Effector memory CD4-positive, alpha-beta T cell (primary cell): ENCODE results near the gene PCDHB8.
"Not testable (repeated sequence)": the region's sequence is repeated elsewhere in the genome, so short reads cannot be mapped to it uniquely, and the experiment has no call there.

Experiments used
- DNase-seq, 3 donors: peaks; one replicate each; pipeline ENCODE4 v3.0.0-alpha.2; 2020
- H3K27ac ChIP-seq: 2 replicates; pipeline ENCODE4 v1.7.0; 2013; ENCODE audit warnings: mild to moderate bottlenecking, low read length, moderate library complexity; ENCODE audit not compliant: insufficient read depth, poor library complexity, severe bottlenecking
- H3K27me3 ChIP-seq: replicated peaks from 2 replicates; pipeline ENCODE4 v1.7.0; 2013; ENCODE audit warnings: mild to moderate bottlenecking, low read length; ENCODE audit not compliant: insufficient read depth, control insufficient read depth, poor library complexity, severe bottlenecking
- H3K36me3 ChIP-seq: 2 replicates; pipeline ENCODE4 v1.7.0; 2013; ENCODE audit warnings: mild to moderate bottlenecking, low read length, moderate library complexity; ENCODE audit not compliant: control insufficient read depth, insufficient read depth
- H3K4me1 ChIP-seq: 2 replicates; pipeline ENCODE4 v1.7.0; 2013; ENCODE audit warnings: low read length, mild to moderate bottlenecking; ENCODE audit not compliant: control insufficient read depth, insufficient read depth, poor library complexity, severe bottlenecking
- H3K4me3 ChIP-seq: 2 replicates; pipeline ENCODE4 v1.7.0; 2013; ENCODE audit warnings: low read length, low read depth, mild to moderate bottlenecking; ENCODE audit not compliant: insufficient read depth, poor library complexity, severe bottlenecking
- H3K9me3 ChIP-seq: 2 replicates; pipeline ENCODE4 v1.7.0; 2013; ENCODE audit warnings: mild to moderate bottlenecking, low read length, moderate library complexity; ENCODE audit not compliant: control insufficient read depth
- total RNA-seq, 3 donors: gene quantifications; one replicate each; lab custom pipeline; 2026; lab: John Stamatoyannopoulos, UW

Gene PCDHB8
- 0 reads per million in 3 donors for total RNA-seq

- H3K9me3 ChIP-seq, H3K4me3 ChIP-seq, H3K36me3 ChIP-seq, DNase-seq, H3K4me1 ChIP-seq, H3K27ac ChIP-seq: not testable (repeated sequence)
- peaks cover 14% of the 10 kb centered on the region for H3K27me3 ChIP-seq
These were observed at the start of gene PCDHB8 for GRCh38 chr5:141177577-141178191. Gene PCDHB8 (plus strand): TSS chr5:141177790. CDS start chr5:141178035, 245 bp downstream.

DNA sequence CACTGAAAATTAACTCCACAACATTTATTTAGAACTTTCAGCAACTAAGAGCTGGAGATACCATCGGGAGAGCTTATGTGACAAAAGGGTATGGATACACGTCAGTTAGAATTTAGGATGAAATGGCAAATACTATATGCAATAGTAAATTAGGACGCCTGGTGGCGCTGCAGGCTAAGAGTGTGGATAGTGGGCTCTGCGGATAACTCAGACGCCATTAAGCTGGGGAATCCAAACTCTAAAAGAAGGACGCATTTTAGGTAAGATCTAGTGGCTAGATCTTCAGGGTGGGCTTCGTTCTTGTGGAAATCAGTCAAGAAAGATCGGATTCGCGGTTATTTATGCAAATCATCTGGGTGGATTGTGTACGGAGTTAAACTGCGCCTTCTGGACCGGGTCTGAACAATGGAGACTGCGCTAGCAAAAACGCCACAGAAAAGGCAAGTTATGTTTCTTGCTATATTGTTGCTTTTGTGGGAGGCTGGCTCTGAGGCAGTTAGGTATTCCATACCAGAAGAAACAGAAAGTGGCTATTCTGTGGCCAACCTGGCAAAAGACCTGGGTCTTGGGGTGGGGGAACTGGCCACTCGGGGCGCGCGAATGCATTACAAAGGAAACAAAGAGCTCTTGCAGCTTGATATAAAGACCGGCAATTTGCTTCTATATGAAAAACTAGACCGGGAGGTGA, 42.4 kb upstream of the PCDHB8 start, which contains the start of gene PCDHB5:
Gene PCDHB5, plus strand, starts transcription at position 177 of the 688 bp plus-strand sequence. Its CDS starts 229 bp downstream, at position 406.
- Histone ChIP-seq H3K4me3 (no peak within 1 kb of the TSS), H3K9me3 (no peaks in the 10 kb centered on the region)

DNA sequence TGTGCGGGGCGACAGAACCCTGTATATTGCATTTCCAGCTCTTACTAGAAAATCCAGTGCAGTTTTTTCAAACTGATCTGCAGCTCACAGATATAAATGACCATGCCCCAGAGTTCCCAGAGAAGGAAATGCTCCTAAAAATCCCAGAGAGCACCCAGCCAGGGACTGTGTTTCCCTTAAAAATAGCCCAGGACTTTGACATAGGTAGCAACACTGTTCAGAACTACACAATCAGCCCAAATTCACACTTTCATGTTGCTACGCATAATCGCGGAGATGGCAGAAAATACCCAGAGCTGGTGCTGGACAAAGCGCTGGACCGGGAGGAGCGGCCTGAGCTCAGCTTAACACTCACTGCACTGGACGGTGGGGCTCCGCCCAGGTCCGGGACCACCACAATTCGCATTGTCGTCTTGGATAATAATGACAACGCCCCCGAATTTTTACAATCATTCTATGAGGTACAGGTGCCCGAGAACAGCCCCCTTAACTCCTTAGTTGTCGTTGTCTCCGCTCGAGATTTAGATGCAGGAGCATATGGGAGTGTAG, 41.8 kb upstream of the PCDHB8 start:
- Histone ChIP-seq H3K36me3 (no peaks in the 10 kb centered on the region), H3K4me3 (no peak overlapping the region), H3K4me1 (no peaks in the 10 kb centered on the region)

More for the DNA sequence above, 42.4 kb upstream of the PCDHB8 start, which contains the start of gene PCDHB5:
- Histone ChIP-seq H3K27ac (no peak within 1 kb of the TSS), H3K27me3 (no peaks in the 10 kb centered on the region), H3K4me1 (no peaks in the 10 kb centered on the region), H3K36me3 (no peaks in the 10 kb centered on the region)
- no peak for DNase-seq

GRCh38 chr5:141137346-141137745, 40.2 kb upstream of the PCDHB8 start:
- H3K27ac ChIP-seq, H3K27me3 ChIP-seq, H3K4me3 ChIP-seq, H3K4me1 ChIP-seq, H3K9me3 ChIP-seq, DNase-seq, H3K36me3 ChIP-seq: not testable (repeated sequence)

More for the DNA sequence above, 41.8 kb upstream of the PCDHB8 start:
- no peaks in the 10 kb centered on the region for H3K9me3 ChIP-seq
- H3K27ac ChIP-seq: no peak overlapping the region
- no peaks in the 10 kb centered on the region for H3K27me3 ChIP-seq
- DNase-seq: no peak

DNA sequence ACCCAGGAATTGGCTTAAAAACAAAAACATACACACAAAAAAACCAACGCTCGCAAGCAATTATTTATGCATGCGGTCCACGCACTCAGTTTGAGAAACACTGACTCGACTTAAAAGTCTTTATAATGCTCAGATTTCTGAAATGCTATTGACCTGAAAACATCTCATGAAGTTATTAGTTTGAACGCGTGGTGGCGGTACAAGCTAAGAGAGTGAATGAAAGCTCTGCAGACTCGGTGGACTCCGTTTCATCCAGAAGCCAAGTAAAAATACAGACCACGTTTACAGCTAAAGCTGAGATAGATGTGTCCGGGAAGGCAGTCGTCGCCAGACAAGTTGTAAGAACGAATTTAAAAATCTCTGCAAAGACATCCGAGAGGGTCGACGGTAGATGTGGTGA, 27.8 kb upstream of the PCDHB8 start, which contains the start of gene PCDHB6:
Gene PCDHB6, plus strand, starts transcription at position 246 of the 400 bp plus-strand sequence. CDS start 201 bp downstream, outside the sequence.
- Histone ChIP-seq H3K4me1 (no peaks in the 10 kb centered on the region), H3K27ac (no peak within 1 kb of the TSS), H3K9me3 (no peaks in the 10 kb centered on the region), H3K27me3 (peaks cover 8% of the 10 kb centered on the region), H3K4me3 (no peak within 1 kb of the TSS), H3K36me3 (no peaks in the 10 kb centered on the region)
- DNase-seq: no peak

- no peak for DNase-seq
- H3K9me3 ChIP-seq: no peaks in the 10 kb centered on the region
- peaks cover 8% of the 10 kb centered on the region for H3K27me3 ChIP-seq
- H3K4me3 ChIP-seq: no peak overlapping the region
- no peak overlapping the region for H3K27ac ChIP-seq
- H3K36me3 ChIP-seq: no peaks in the 10 kb centered on the region
- H3K4me1 ChIP-seq: no peaks in the 10 kb centered on the region
These were observed 27.2 kb upstream of the PCDHB8 start for GRCh38 chr5:141150224-141150992.

DNA sequence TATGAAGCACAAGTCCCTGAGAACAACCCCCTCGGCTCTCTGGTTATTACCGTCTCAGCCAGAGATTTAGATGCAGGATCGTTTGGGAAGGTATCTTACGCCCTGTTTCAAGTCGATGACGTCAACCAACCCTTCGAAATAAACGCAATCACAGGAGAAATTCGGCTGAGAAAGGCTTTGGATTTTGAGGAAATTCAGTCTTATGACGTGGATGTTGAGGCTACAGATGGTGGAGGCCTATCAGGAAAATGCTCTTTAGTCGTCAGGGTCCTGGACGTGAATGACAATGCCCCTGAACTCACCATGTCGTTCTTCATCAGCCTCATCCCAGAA, 26.6 kb upstream of the PCDHB8 start:
- H3K9me3 ChIP-seq: no peaks in the 10 kb centered on the region
- no peak for DNase-seq

GRCh38 chr5:141151632-141152031, 26.0 kb upstream of the PCDHB8 start:
- not testable (repeated sequence) for H3K4me1 ChIP-seq, H3K4me3 ChIP-seq, DNase-seq, H3K36me3 ChIP-seq, H3K9me3 ChIP-seq, H3K27ac ChIP-seq
- H3K27me3 ChIP-seq: peaks cover 12% of the 10 kb centered on the region

More for the DNA sequence above, 26.6 kb upstream of the PCDHB8 start:
- H3K27me3 ChIP-seq: peaks cover 12% of the 10 kb centered on the region
- H3K4me1 ChIP-seq: no peaks in the 10 kb centered on the region
- H3K27ac ChIP-seq: no peak overlapping the region
- no peak overlapping the region for H3K4me3 ChIP-seq
- no peaks in the 10 kb centered on the region for H3K36me3 ChIP-seq

DNA sequence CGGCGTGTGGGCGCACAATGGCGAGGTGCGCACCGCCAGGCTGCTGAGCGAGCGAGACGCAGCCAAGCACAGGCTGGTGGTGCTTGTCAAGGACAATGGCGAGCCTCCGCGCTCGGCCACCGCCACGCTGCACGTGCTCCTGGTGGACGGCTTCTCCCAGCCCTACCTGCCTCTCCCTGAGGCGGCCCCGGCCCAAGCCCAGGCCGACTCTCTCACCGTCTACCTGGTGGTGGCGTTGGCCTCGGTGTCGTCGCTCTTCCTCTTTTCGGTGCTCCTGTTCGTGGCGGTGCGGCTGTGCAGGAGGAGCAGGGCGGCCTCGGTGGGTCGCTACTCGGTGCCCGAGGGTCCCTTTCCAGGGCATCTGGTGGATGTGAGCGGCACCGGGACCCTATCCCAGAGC, 25.5 kb upstream of the PCDHB8 start:
- H3K27me3 ChIP-seq: peaks cover 12% of the 10 kb centered on the region
- H3K4me3 ChIP-seq, H3K4me1 ChIP-seq, H3K36me3 ChIP-seq, H3K9me3 ChIP-seq, H3K27ac ChIP-seq, DNase-seq: not testable (repeated sequence)
